Activated naive CD8-positive, alpha-beta T cell treated with anti-CD3 and anti-CD28 coated beads, Interleukin-2, amount 50 U/mL, for 24 hours (primary cell): ENCODE results near the gene NEU1.
A peak's percentile ranks its signal among the peaks of the same experiment; 100 is the strongest.
"Not testable (repeated sequence)": the region's sequence is repeated elsewhere in the genome, so short reads cannot be mapped to it uniquely, and the experiment has no call there.

ENCODE experiments used
- ATAC-seq: fragments of 150-1000 bp; cut with Tn5 transposase; one replicate; pipeline ENCODE4 v1.10.0; 2021
- DNase-seq: peaks from one replicate; pipeline ENCODE4 v3.0.0; 2021
- H3K27ac Mint-ChIP-seq: one replicate; pipeline ENCODE4 v1.8.0; 2021; ENCODE audit warnings: mild to moderate bottlenecking, mixed read lengths
- H3K27me3 Mint-ChIP-seq: one replicate; pipeline ENCODE4 v1.8.0; 2021; ENCODE audit warnings: mixed read lengths
- H3K36me3 Mint-ChIP-seq: one replicate; pipeline ENCODE4 v1.8.0; 2021; ENCODE audit warnings: low read depth, mixed read lengths
- H3K4me1 Mint-ChIP-seq: one replicate; pipeline ENCODE4 v1.8.0; 2021; ENCODE audit warnings: mixed read lengths
- H3K4me3 Mint-ChIP-seq: one replicate; pipeline ENCODE4 v1.8.0; 2021; ENCODE audit warnings: mild to moderate bottlenecking, moderate library complexity, mixed read lengths
- H3K9me3 Mint-ChIP-seq: one replicate; pipeline ENCODE4 v1.8.0; 2021; ENCODE audit warnings: mixed read lengths

Gene NEU1

DNA sequence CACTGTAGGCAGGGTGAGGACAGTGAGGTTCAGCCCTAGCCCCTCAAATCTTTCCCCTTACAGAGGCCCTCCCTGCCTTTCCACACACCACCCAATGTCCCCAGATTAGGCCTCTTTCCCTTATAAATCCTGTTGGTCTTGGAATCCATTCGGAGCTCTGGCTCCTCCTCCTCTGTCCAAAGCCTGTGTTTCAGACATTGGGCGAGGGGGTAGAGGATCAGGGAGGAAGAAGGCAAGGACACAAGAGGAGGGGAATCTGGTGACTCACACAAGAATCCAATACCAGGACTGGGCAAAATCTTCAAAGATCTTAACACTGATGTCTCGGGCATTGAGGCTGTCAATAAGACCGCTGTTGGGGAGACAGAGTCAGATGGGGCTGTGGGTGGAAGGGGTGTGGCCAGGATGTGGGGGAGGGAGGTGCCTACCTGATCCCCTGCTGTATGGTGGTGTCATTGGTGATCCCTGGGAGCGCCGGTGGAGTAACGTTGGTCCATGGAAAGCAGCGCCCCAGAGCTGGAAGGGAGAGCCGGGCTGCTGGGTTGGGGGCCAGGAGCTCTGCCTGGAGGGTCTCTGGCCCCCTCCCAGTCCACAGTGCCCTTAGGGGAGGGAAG lies 8.5 kb upstream of the NEU1 start:
- Mint-ChIP-seq H3K4me1 (no peaks in the 10 kb centered on the region), H3K4me3 (no peak overlapping the region), H3K36me3 (no peaks in the 10 kb centered on the region), H3K9me3 (no peaks in the 10 kb centered on the region), H3K27me3 (peaks cover 3% of the 10 kb centered on the region), H3K27ac (no peak overlapping the region)
- DNase-seq (no peak), ATAC-seq (no peak)

- H3K9me3 Mint-ChIP-seq: no peaks in the 10 kb centered on the region
- no peak for DNase-seq
- no peaks in the 10 kb centered on the region for H3K36me3 Mint-ChIP-seq
- H3K4me1 Mint-ChIP-seq: no peaks in the 10 kb centered on the region
- no peak overlapping the region for H3K27ac Mint-ChIP-seq
- no peak overlapping the region for H3K4me3 Mint-ChIP-seq
- peaks cover 3% of the 10 kb centered on the region for H3K27me3 Mint-ChIP-seq
- ATAC-seq: no peak
Observed at GRCh38 chr6:31870385-31870921, 7.8 kb upstream of the NEU1 start.

DNA sequence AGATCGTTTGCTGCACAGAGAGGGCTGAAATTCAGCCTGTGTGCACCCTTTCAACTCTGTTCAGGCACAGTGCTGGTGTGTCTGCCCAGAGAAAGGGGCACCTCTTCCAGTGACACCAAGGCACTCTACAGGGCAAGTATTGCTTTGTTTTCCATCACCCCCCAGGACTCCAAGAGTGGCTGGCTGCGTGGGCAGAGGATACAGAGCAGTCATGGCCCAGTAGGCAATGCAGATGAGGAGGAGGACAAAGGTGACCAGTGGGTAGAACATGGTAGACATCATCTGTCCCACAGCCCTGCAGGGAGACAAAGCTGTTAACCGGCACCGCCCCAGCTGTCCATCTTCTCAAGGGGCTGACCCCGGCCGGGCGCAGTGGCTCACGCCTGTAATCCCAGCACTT lies 6.7 kb upstream of the NEU1 start:
- Mint-ChIP-seq H3K4me3 (no peak overlapping the region), H3K9me3 (no peaks in the 10 kb centered on the region), H3K27ac (no peak overlapping the region), H3K4me1 (peaks cover 9% of the 10 kb centered on the region), H3K36me3 (no peaks in the 10 kb centered on the region), H3K27me3 (peaks cover 3% of the 10 kb centered on the region)
- no peak for ATAC-seq
- DNase-seq: no peak

GRCh38 chr6:31868658-31868971 lies 6.0 kb upstream of the NEU1 start:
- not testable (repeated sequence) for ATAC-seq, H3K4me3 Mint-ChIP-seq

DNA sequence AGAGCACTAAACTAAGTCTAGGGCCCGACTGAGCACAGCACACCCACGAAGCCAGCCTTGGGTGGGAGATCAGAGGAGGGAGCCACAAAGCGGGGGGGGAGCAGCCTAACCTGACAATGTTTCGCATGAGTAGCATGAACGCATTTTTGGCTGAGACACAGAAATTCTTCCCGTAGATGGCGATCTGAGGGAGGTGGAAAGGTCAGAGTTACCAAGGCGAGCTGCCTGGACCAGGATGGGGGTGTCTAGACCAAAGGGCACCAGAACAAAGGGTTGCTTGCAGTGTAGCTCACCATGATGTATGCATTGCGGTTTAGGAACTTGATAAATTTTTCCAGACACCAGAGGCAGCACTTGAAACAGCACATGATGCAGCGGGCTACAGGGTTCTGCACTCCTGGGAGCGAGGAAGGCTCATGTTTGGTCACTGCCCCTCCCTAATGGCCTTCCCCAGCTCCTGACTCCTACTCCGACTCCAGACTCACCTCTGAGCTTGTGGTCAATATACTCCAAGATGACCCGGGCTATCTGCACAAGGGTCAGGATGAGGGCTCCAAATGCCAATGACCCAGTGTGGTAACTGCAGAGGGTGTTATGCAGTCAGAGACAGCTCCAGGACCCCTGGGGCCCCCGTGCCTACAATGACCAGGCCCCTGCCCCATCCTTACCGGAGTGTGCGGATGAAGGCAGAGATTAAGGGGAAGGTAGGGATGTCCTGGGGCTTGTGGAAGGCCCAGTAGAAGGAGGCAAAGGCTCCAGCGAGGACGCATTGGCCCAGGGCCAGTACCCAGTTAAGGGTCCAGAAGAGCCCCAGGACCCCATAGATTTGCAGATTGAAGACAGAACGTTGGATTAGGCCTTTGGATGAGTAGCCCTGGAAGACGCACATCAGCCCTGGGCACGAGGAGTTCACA lies 2.8 kb upstream of the NEU1 start:
- H3K27ac Mint-ChIP-seq: peak overlapping the region; percentile 37
- peaks cover 38% of the 10 kb centered on the region for H3K4me1 Mint-ChIP-seq
- ATAC-seq: peak; percentile 11
- H3K4me3 Mint-ChIP-seq: no peak overlapping the region
- H3K9me3 Mint-ChIP-seq: no peaks in the 10 kb centered on the region
- peaks cover 4% of the 10 kb centered on the region for H3K27me3 Mint-ChIP-seq
- H3K36me3 Mint-ChIP-seq: peaks cover 4% of the 10 kb centered on the region
- DNase-seq: peak; percentile 12

More at GRCh38 chr6:31868658-31868971, 6.0 kb upstream of the NEU1 start:
- peaks cover 15% of the 10 kb centered on the region for H3K4me1 Mint-ChIP-seq
- not testable (repeated sequence) for H3K36me3 Mint-ChIP-seq, H3K27me3 Mint-ChIP-seq, DNase-seq, H3K27ac Mint-ChIP-seq, H3K9me3 Mint-ChIP-seq

DNA sequence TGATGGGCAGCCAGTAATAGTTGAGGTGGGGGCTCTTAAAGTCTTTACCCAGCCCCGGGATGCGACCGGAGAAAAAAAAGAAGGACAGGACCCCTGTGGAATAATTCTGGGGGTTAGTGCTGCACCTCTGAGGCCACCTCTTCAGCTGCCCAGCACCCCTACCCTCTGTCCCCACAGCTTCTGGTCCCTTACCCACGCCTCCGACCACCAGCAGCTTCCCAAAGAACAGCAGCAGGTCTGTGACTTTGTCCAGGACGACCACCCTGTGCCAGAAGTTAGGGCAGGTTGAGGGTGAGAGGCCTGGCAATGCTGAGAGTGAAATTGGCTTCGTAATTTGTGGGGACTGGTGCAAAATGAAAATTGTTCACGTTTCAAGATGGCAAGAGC lies 2.2 kb upstream of the NEU1 start:
- ATAC-seq: no peak
- no peak for DNase-seq
- Mint-ChIP-seq H3K27me3 (peaks cover 4% of the 10 kb centered on the region), H3K4me1 (peaks cover 38% of the 10 kb centered on the region), H3K4me3 (no peak overlapping the region), H3K27ac (peak overlapping the region; percentile 37), H3K9me3 (no peaks in the 10 kb centered on the region), H3K36me3 (peaks cover 4% of the 10 kb centered on the region)

GRCh38 chr6:31864123-31864562 lies 1.5 kb upstream of the NEU1 start:
- Mint-ChIP-seq H3K4me1 (peaks cover 38% of the 10 kb centered on the region), H3K27ac (peak overlapping the region; percentile 96), H3K4me3 (peak overlapping the region; percentile 90)
- ATAC-seq, H3K9me3 Mint-ChIP-seq, H3K27me3 Mint-ChIP-seq, H3K36me3 Mint-ChIP-seq: not testable (repeated sequence)
- DNase-seq: peak; percentile 20

DNA sequence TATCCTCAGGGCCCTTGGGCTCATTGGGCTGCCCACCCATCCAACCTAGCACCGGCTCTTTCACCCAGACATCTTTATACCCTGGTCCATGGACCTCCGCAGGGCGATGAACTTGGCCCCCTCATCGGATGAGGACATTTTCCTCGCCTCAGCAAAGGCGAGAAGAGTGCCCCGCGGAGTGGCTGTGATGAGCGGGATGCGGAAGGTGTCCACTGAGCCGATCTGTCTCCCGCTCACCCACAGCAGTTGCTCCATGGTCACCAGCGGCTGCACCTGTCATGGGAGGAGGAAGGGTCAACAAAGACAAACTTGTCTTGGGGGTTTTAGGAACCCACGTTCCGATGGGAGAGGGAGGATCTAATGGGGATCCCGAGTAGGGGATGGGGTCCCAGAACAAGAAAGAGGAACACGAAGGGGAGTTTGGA lies 690 bp downstream of the NEU1 start:
- Mint-ChIP-seq H3K4me3 (peak overlapping the region; percentile 90), H3K27ac (peak overlapping the region; percentile 96), H3K27me3 (peaks cover 3% of the 10 kb centered on the region), H3K4me1 (peaks cover 38% of the 10 kb centered on the region), H3K36me3 (peaks cover 8% of the 10 kb centered on the region), H3K9me3 (no peaks in the 10 kb centered on the region)
- no peak for DNase-seq
- no peak for ATAC-seq

DNA sequence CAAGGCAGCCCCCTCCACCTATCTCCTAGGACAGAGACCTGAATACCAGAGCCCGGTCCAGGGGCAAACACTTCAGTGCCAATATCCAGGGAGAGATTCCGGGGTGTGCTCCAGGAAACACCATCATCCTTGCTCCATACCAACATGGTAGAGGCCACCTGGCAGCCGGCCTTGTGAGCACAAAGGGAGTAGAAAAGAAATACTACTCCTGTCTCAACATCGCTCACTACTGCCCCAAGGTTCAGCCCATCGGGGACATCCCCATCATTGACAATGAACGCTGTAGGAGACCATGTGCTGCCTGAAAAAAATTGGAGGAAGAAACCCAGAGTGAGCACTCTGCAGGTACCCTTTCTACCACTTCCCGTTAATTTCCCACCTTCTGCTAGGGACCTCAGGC lies 1.5 kb downstream of the NEU1 start:
- ATAC-seq (no peak), DNase-seq (no peak)
- Mint-ChIP-seq H3K27me3 (peaks cover 3% of the 10 kb centered on the region), H3K27ac (peak overlapping the region; percentile 50), H3K4me3 (peak overlapping the region; percentile 90), H3K36me3 (peaks cover 8% of the 10 kb centered on the region), H3K4me1 (peaks cover 38% of the 10 kb centered on the region), H3K9me3 (no peaks in the 10 kb centered on the region)

DNA sequence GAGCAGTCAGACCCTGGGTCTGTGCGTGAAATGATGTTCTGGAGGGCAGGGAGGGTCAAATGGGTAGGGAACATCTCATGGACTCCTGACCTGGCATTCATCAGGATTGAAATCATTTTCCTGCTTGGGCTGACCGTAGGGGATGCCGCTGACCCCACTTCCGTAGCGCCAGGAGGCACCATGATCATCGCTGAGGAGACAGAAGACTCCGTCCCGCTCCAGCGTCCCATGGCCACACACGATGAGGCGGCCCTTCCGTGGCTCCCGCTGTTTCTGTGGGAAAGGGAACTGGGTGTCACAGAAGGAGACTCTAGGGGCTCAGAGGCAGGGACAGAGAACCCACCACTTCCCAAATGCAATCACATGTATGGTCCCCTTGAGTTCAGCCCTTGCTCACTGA lies 2.3 kb downstream of the NEU1 start:
- Mint-ChIP-seq H3K27ac (no peak overlapping the region), H3K27me3 (peaks cover 3% of the 10 kb centered on the region), H3K9me3 (no peaks in the 10 kb centered on the region), H3K4me3 (no peak overlapping the region), H3K36me3 (peaks cover 8% of the 10 kb centered on the region), H3K4me1 (peaks cover 38% of the 10 kb centered on the region)
- ATAC-seq (no peak), DNase-seq (no peak)

DNA sequence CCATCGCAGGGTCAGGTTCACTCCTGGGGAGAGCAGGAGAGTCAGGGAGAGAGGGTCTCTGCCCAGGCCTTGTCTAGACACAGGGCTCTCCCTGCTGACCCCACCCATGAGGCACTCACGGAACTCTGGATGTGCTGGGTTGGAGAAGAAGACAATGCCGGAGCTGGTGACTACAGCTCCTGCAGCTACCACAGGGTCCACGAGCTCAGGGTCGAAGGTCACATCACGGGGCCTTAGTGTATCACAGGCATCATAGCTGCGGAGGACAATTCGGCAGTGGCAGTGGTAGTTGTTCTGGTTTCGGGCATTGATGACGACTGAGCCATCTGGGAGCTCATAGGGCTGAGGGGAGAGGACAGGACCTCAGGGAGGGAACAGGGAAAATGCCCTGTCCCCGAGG lies 2.7 kb downstream of the NEU1 start:
- peaks cover 34% of the 10 kb centered on the region for H3K4me1 Mint-ChIP-seq

DNA sequence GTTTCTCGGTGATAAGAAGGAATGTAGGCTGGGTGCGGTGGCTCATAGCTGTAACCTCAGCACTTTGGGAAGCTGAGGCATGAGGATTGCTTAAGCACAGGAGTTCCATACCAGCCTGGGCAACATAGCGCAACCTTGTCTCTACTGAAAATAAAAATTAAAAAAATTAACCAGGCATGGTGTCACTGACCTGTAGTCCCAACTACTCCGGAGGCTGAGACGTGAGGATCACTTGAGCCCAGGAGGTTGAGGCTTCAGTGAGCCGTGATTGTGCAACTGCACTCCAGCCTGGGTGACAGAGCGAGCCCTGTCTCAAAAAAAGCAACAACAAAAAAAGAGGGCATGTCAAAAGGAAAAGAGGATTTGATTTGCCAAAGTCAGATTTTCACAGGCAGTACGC lies 3.9 kb downstream of the NEU1 start:
- no peak for ATAC-seq
- H3K27me3 Mint-ChIP-seq: peaks cover 3% of the 10 kb centered on the region

More for the DNA sequence above, 2.7 kb downstream of the NEU1 start:
- no peak overlapping the region for H3K27ac Mint-ChIP-seq
- H3K4me3 Mint-ChIP-seq: no peak overlapping the region
- peaks cover 8% of the 10 kb centered on the region for H3K36me3 Mint-ChIP-seq
- H3K27me3 Mint-ChIP-seq: peaks cover 3% of the 10 kb centered on the region
- H3K9me3 Mint-ChIP-seq: no peaks in the 10 kb centered on the region
- ATAC-seq: no peak
- DNase-seq: no peak

GRCh38 chr6:31857774-31858173 lies 4.8 kb downstream of the NEU1 start:
- H3K4me3 Mint-ChIP-seq, H3K9me3 Mint-ChIP-seq, ATAC-seq, H3K27me3 Mint-ChIP-seq, DNase-seq, H3K36me3 Mint-ChIP-seq, H3K27ac Mint-ChIP-seq: not testable (repeated sequence)
- H3K4me1 Mint-ChIP-seq: peaks cover 14% of the 10 kb centered on the region

More for the DNA sequence above, 3.9 kb downstream of the NEU1 start:
- Mint-ChIP-seq H3K4me1 (peaks cover 24% of the 10 kb centered on the region), H3K9me3 (no peaks in the 10 kb centered on the region), H3K4me3 (no peak overlapping the region), H3K27ac (no peak overlapping the region), H3K36me3 (peaks cover 8% of the 10 kb centered on the region)
- no peak for DNase-seq

GRCh38 chr6:31851980-31852718 lies 10.5 kb downstream of the NEU1 start:
- not testable (repeated sequence) for H3K4me1 Mint-ChIP-seq, H3K36me3 Mint-ChIP-seq, DNase-seq, H3K4me3 Mint-ChIP-seq, H3K27ac Mint-ChIP-seq, H3K27me3 Mint-ChIP-seq, H3K9me3 Mint-ChIP-seq, ATAC-seq
